HL-60 (cell line): Measurements from ENCODE around the gene METRNL.

Experiments used
- CTCF ChIP-seq: IDR thresholded peaks from one replicate; pipeline ENCODE4 v1.5.1; 2011; ENCODE audit warnings: low read length, control low read depth, inconsistent platforms; ENCODE audit not compliant: insufficient read depth
- GABPA ChIP-seq: IDR thresholded peaks from 2 replicates; pipeline ENCODE4 v1.6.1; 2012; ENCODE audit warnings: low read depth
- POLR2AphosphoS5 ChIP-seq: IDR thresholded peaks from 2 replicates; pipeline ENCODE4 v1.6.1; 2012; ENCODE audit warnings: low read depth
- REST ChIP-seq: IDR thresholded peaks from 2 replicates; pipeline ENCODE4 v1.6.1; 2012; ENCODE audit warnings: low read depth; ENCODE audit not compliant: insufficient replicate concordance

- TF ChIP-seq CTCF (no peak), GABPA (no peak), REST (no peak), POLR2AphosphoS5 (no peak)
These were observed 49.2 kb downstream of the METRNL start for GRCh38 chr17:83128306-83129240.
